IMR-90 (cell line): ENCODE results near the gene ZNF726. TPM values are rescaled to one million over a fixed set of nuclear protein-coding genes. Genes with fewer than 3 reads are reported as not detected.
"Not testable (repeated sequence)": the region's sequence is repeated elsewhere in the genome, so short reads cannot be mapped to it uniquely, and the experiment has no call there.

ENCODE experiments used
- ATAC-seq: fragments of 200-7000 bp; cut with Tn5 transposase; 2 replicates; pipeline ENCODE4 v1.9.1; 2020; ENCODE audit warnings: low read depth, mild to moderate bottlenecking, moderate library complexity
- BruUV-seq: library from RNA; stranded (reverse); fragments of 400-500 nt; replicated peaks from 2 replicates; lab custom pipeline; 2021; lab: Mats Ljungman, UMichigan
- CTCF ChIA-PET: fragments of 300-600 bp; formaldehyde crosslinking; extraction: SDS; loops from one replicate; lab custom pipeline; 2021; ENCODE audit warnings: antibody characterized with exemption; lab: Yijun Ruan, JAX
- POLR2A ChIA-PET: fragments of 300-600 bp; sonication (Branson Sonifier 250); formaldehyde crosslinking; loops from one replicate; lab custom pipeline; 2022; ENCODE audit warnings: antibody characterized with exemption; ENCODE audit not compliant: unreplicated experiment; lab: Charles Lee
- DNase-seq: peaks from one replicate; pipeline ENCODE4 v3.0.0; 2013
- H2AFZ ChIP-seq: replicated peaks from 2 replicates; pipeline ENCODE3; 2013; ENCODE audit warnings: low read length, mild to moderate bottlenecking; ENCODE audit not compliant: poor library complexity
- H2AK5ac ChIP-seq: 2 replicates; pipeline ENCODE4 v1.6.1; 2013; ENCODE audit warnings: low read depth, low read length, inconsistent platforms
- H2AK9ac ChIP-seq: replicated peaks from 2 replicates; pipeline ENCODE3; 2013; ENCODE audit warnings: mild to moderate bottlenecking, low read depth, low read length, moderate library complexity; ENCODE audit not compliant: poor library complexity
- H2BK120ac ChIP-seq: 2 replicates; pipeline ENCODE4 v1.6.1; 2013; ENCODE audit warnings: low read depth, low read length, inconsistent platforms
- H2BK15ac ChIP-seq: 3 replicates; pipeline ENCODE4 v1.6.1; 2013; ENCODE audit warnings: low read depth, low read length, inconsistent platforms
- H2BK20ac ChIP-seq: 2 replicates; pipeline ENCODE4 v1.6.1; 2013; ENCODE audit warnings: low read depth, mild to moderate bottlenecking, inconsistent platforms, low read length, moderate library complexity
- H2BK5ac ChIP-seq: 2 replicates; pipeline ENCODE4 v1.6.1; 2013; ENCODE audit warnings: mild to moderate bottlenecking, low read depth, low read length, inconsistent platforms; ENCODE audit not compliant: poor library complexity, severe bottlenecking
- H3K14ac ChIP-seq: replicated peaks from 2 replicates; pipeline ENCODE4 v1.6.1; 2013; ENCODE audit warnings: low read depth, low read length, inconsistent platforms
- H3K18ac ChIP-seq: 2 replicates; pipeline ENCODE4 v1.6.1; 2013; ENCODE audit warnings: low read depth, low read length, control low read depth
- H3K23ac ChIP-seq: 2 replicates; pipeline ENCODE4 v1.6.1; 2013; ENCODE audit warnings: low read depth, low read length, inconsistent platforms
- H3K27ac ChIP-seq: 2 replicates; pipeline ENCODE4 v1.5.1; 2013; ENCODE audit warnings: mild to moderate bottlenecking, control low read depth, low read length; ENCODE audit not compliant: insufficient read depth
- H3K27me3 ChIP-seq: 2 replicates; pipeline ENCODE4 v1.6.1; 2013; ENCODE audit warnings: low read length; ENCODE audit not compliant: control insufficient read depth, insufficient read depth
- H3K36me3 ChIP-seq: 2 replicates; pipeline ENCODE4 v1.6.1; 2013; ENCODE audit warnings: low read length, mixed read lengths; ENCODE audit not compliant: control insufficient read depth, insufficient read depth
- H3K4ac ChIP-seq: 2 replicates; pipeline ENCODE4 v1.6.1; 2013; ENCODE audit warnings: low read depth, low read length, inconsistent platforms
- H3K4me1 ChIP-seq: 2 replicates; pipeline ENCODE4 v1.6.1; 2013; ENCODE audit warnings: low read length, mixed read lengths; ENCODE audit not compliant: control insufficient read depth, insufficient read depth
- H3K4me2 ChIP-seq: 2 replicates; pipeline ENCODE4 v1.6.1; 2013; ENCODE audit warnings: low read depth, mild to moderate bottlenecking, control low read depth, low read length, moderate library complexity
- H3K4me3 ChIP-seq: 2 replicates; pipeline ENCODE4 v1.5.1; 2013; ENCODE audit warnings: low read depth, mild to moderate bottlenecking, control low read depth, low read length, moderate library complexity; ENCODE audit not compliant: insufficient read depth
- H3K56ac ChIP-seq: 2 replicates; pipeline ENCODE4 v1.6.1; 2013; ENCODE audit warnings: low read length, inconsistent platforms; ENCODE audit not compliant: insufficient read depth; ENCODE audit errors: extremely low read depth
- H3K79me1 ChIP-seq, 2 experiments: 2 replicates each; pipeline ENCODE4 v1.6.1; 2013; ENCODE audit warnings: low read length in 2 of 2, inconsistent platforms in 1 of 2, low read depth in 1 of 2
- H3K9ac ChIP-seq: 2 replicates; pipeline ENCODE4 v1.6.1; 2013; ENCODE audit warnings: low read depth, low read length, control low read depth
- H3K9me1 ChIP-seq: 2 replicates; pipeline ENCODE4 v1.6.1; 2013; ENCODE audit warnings: low read length, inconsistent platforms; ENCODE audit not compliant: insufficient read depth
- H3K9me3 ChIP-seq: 2 replicates; pipeline ENCODE4 v1.6.1; 2013; ENCODE audit warnings: low read length; ENCODE audit not compliant: control insufficient read depth, insufficient read depth
- H4K20me1 ChIP-seq: 2 replicates; pipeline ENCODE4 v1.6.1; 2013; ENCODE audit warnings: low read length, inconsistent platforms; ENCODE audit not compliant: insufficient read depth
- H4K5ac ChIP-seq: 2 replicates; pipeline ENCODE4 v1.6.1; 2013; ENCODE audit warnings: mild to moderate bottlenecking, low read depth, low read length, control low read depth
- H4K8ac ChIP-seq, 2 experiments: 2 replicates each; pipeline ENCODE4 v1.6.1; 2013; ENCODE audit warnings: low read depth in 2 of 2, low read length in 2 of 2, control low read depth in 1 of 2, inconsistent platforms in 1 of 2
- H4K91ac ChIP-seq: 2 replicates; pipeline ENCODE4 v1.6.1; 2013; ENCODE audit warnings: low read depth, low read length, inconsistent platforms; ENCODE audit not compliant: insufficient read depth
- whole genome bisulfite sequencing, 2 experiments: methylation state at CpG; one replicate each; pipeline versions ENCODE4 v1.1.5 to v1.1.7; 2013; ENCODE audit warnings: missing lambda C conversion rate in 2 of 2; ENCODE audit not compliant: insufficient read length in 1 of 2; ENCODE audit errors: extremely low coverage in 2 of 2; 5-methylcytosine and 5-hydroxymethylcytosine counted together
- dilution Hi-C: fragments of 300-500 bp; cut with HindIII; formaldehyde crosslinking; loops from one replicate; pipeline ENCODE4 v1.14.3; 2018; ENCODE audit warnings: low sequenced_read_pairs; ENCODE audit not compliant: unreplicated experiment
- in situ Hi-C: fragments of 300-500 bp; cut with MboI; formaldehyde crosslinking; loops from 3 replicates; pipeline ENCODE4 v1.14.3; 2019; ENCODE audit warnings: low sequenced_read_pairs, inconsistent platforms, mixed read lengths
- intact Hi-C: fragments of 100-400 bp; cut with micrococcal nuclease; formaldehyde crosslinking; loops from 2 replicates; pipeline ENCODE4 v1.10.0; 2022
- polyA plus RNA-seq, 3 experiments: library from polyadenylated mRNA; depleted of rRNA; stranded (reverse); fragments of >200 nt; gene quantifications; 2 replicates each; pipeline ENCODE4 v1.2.3, GENCODE V29; 2012; ENCODE audit warnings: low replicate concordance in 1 of 3
- total RNA-seq: library from RNA; depleted of rRNA; stranded (reverse); fragments of >200 nt; gene quantifications from 2 replicates; pipeline ENCODE4 v1.2.3, GENCODE V29; 2012

ZNF726 gene
- total and polyA plus RNA-seq, 2 of the 4 experiments (the other 2 are of a cell fraction): 1.2 to 2.0 TPM

DNA sequence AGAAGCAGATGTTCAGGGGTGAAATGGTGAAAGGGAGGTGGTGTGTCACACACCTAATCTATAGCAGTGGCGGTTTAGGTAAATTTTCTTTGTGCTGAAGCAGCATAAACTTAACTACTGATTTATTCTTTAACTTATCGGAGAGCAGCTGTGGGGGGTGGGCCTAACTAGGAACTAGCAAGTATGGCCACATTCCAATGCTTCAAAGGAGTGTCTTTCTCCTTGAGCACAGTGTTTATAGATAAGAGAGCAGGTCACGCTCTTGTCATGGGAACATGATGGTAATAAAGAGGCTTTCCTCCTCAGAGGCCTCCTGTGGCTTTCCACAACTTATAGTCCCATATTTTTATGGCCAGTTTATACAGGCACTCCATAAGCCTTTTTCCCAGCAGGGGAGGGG lies 37.9 kb upstream of the ZNF726 start:
- H2BK120ac ChIP-seq, in situ Hi-C loops, DNase-seq, H3K18ac ChIP-seq, H2AFZ ChIP-seq, H3K56ac ChIP-seq, H3K9me1 ChIP-seq, H3K27me3 ChIP-seq, H3K36me3 ChIP-seq, H3K27ac ChIP-seq, H3K14ac ChIP-seq, intact Hi-C loops, H3K4me2 ChIP-seq, H4K91ac ChIP-seq, H2BK15ac ChIP-seq, H4K5ac ChIP-seq, dilution Hi-C loops, H2AK5ac ChIP-seq, H3K9me3 ChIP-seq, CTCF ChIA-PET, H3K4ac ChIP-seq, H3K9ac ChIP-seq, H4K20me1 ChIP-seq, H3K79me1 ChIP-seq, H4K8ac ChIP-seq, H3K4me1 ChIP-seq, H2AK9ac ChIP-seq, ATAC-seq, H3K4me3 ChIP-seq, H2BK20ac ChIP-seq, H2BK5ac ChIP-seq, POLR2A ChIA-PET, H3K23ac ChIP-seq, BruUV-seq: not testable (repeated sequence)
- WGBS, 2 experiments: no CpG with 5 or more reads among the region's 3 CpGs
